M059J (cell line): Measurements from ENCODE around the gene TMPRSS5. TPM values are rescaled to one million over a fixed set of nuclear protein-coding genes. Genes with fewer than 3 reads are reported as not detected.
"Not testable (repeated sequence)": the region's sequence is repeated elsewhere in the genome, so short reads cannot be mapped to it uniquely, and the experiment has no call there.

Experiments used
- DNase-seq: peaks from one replicate; pipeline ENCODE4 v3.0.0-alpha.2; 2012; ENCODE audit warnings: low read depth
- total RNA-seq: library from RNA; depleted of rRNA; stranded (reverse); fragments of >200 nt; shearing (Covaris generic); gene quantifications from 2 replicates; pipeline ENCODE4 v1.2.3, GENCODE V29; 2014; rRNA removed

The TMPRSS5 gene
- 0.12 and 0.67 TPM in 2 replicates for total RNA-seq

- no peak for DNase-seq
Observed at GRCh38 chr11:113705871-113706655, at the start of gene TMPRSS5. TSS of gene TMPRSS5 (minus strand) at chr11:113706308. CDS start at chr11:113706224, 84 bp downstream.

DNA sequence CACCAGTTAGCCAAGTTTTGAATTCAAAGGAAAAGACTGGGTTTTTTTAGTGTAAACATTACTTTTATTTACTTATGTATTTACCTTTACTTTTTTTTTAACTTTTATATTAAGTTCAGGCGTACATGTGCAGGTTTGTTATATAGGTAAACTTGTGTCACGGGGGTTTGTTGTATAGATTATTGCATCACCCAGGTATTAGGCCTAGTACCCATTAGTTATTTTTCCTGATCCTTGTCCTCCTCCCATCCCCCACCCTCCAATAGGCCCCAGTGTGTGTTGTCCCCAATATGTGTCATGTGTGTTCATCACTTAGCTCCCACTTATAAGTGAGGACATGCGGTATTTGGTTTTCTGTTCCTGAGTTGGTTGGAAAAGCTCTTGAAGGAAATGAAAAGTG lies 46.8 kb upstream of the TMPRSS5 start:
- no peak for DNase-seq

DNA sequence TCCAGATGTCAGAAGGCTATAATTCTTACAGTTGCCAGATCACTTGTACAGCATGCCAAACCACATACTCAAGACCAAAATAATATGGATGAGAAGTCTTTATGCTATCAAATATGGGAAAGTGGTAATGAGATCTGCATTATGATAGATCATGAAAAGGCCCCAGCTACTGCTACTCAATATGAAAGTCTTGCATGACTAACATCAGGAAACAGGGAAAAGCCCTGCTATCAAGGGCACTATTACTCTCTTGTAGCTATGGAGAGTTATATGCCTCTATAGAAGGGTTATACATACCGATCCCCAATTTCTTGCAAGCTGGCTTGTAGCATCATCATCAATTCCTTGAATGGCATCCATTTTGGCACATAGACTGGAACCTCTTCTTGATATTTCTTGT lies 30.2 kb upstream of the TMPRSS5 start:
- DNase-seq: no peak

DNA sequence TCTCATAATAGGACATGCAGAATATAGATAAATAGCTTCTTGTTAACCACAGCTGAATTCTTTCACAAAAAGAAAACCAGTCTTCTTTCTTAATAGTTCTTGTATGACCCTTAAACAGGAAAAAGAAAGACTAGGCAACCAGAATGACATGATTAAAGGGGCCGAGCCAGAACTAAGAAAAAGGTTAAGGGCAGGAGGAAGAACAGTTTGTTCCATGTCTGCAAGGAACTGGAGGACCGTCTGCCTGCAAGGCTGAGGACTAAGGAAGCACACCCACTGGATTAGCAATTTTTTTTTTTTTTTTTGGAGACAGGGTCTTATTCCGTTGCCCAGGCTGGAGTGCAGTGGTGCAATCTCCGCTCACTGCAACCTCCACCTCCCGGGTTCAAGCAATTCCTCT lies 26.0 kb upstream of the TMPRSS5 start:
- no peak for DNase-seq

DNA sequence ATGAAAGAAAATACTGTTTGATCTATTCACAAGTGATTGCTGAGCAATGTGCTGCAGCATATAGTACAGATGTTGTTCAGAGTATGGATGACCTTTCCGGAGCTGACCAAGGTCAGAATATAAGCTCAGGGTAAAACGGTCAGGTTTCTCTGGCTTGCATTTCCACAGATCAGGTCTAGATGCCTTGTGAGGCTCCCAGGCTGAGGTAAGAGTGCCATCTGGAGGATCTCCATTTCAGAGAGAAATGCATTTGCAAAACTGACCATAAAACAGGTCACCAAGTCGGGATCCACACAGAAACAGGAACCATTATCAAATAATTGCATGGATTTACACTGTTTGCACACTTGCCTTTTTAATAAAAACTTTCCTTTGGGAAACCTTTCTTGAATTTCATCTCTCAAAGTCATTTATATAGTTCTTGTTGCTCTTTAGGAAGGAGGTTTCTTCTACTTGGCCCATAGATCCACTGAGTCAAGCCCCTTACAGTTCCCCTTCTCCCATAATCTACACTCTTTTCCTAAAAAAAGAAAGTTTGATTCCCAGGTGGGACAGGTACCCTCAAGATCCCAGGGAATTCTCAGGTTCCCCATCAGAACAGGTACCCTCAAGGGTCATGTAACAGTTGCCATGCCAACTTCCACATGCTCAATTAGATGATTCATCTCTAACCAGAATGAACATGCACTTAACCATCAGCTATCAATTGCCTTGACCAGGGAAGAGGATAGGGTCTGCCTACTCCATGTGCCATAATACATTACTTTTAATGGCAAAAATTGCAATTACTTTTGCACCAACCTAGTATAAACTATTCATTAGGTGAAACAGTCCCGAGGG lies 25.0 kb upstream of the TMPRSS5 start:
- DNase-seq: peak; percentile 76

DNA sequence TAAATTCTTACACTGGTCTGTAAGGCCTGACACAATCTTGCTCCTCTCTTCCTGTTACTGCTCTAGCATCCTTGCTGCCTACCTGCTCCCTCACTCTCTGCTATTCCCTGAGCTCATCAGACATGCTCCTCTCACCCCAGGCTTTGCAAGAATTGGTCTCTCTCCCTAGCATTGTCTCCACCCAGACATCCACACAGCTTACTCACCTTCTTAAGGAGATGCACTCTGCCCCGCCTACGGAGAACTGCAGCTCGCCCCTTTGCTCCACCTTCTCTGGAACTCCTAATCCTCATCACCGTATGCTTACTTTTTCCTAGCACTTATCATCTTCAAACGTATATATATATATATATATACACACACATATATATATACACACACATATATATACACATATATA lies 23.3 kb upstream of the TMPRSS5 start:
- DNase-seq: peak; percentile 40

- DNase-seq: no peak
Observed at GRCh38 chr11:113728814-113729213, 22.7 kb upstream of the TMPRSS5 start.

- no peak for DNase-seq
Observed at GRCh38 chr11:113725913-113726312, 19.8 kb upstream of the TMPRSS5 start.

DNA sequence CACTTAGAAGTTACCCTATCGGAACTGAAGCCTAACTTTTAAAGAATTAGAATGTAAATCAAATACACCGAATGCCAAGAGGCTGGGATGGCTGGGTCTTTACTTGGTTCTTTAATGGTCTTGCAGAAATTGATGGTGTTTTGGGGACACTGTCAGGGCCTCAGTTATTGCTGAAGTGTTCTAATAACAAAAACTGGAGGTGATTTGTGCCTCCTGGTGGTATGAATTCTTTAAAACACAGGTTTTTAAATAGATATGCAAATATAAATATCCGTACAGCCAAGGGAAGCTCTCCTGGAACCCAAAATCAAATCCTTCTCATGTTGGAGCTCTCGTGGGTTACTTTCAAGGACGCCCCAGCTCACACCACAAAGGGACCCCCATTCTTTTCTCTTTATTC lies 19.3 kb upstream of the TMPRSS5 start:
- no peak for DNase-seq

DNA sequence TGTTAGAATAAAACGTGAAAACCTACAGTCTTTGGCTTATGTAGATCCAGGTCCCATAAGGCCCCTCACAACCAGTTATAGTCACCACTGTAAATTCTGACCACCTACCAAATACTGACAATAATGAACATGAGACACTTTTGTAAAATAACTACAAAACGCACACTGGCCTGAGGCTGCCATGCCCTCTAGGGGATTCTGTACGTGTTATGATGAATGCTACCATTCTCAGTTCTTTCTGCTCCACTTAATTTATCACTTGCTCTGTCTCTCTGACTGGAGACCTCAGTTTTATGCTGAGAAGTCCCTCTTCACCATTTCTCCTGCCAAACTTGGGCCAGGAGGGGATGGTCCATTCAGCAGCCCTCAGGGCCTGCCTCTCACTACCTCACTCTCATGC lies 18.7 kb upstream of the TMPRSS5 start:
- no peak for DNase-seq

DNA sequence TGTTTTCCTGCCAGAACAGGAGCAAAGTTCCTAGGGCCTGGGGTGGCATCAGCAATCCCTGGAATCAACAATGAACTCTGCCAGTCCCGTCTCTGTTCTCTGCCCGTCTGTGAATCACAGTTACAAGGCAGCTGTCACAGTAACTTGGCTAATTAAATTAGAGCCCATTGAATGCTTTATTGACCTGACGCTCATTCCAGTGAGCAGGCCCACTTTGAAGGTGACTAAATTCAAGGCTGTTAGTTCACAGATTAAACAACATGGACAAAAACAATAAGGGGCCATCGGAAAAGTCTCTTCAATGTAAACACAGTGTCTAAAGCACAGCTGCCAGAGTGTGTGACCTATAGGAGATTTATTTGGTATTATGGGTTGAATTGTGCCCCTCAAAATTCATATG lies 17.7 kb upstream of the TMPRSS5 start:
- no peak for DNase-seq

GRCh38 chr11:113722934-113723333 lies 16.8 kb upstream of the TMPRSS5 start:
- DNase-seq: no peak

- no peak for DNase-seq
Observed at GRCh38 chr11:113722221-113722620, 16.1 kb upstream of the TMPRSS5 start.

DNA sequence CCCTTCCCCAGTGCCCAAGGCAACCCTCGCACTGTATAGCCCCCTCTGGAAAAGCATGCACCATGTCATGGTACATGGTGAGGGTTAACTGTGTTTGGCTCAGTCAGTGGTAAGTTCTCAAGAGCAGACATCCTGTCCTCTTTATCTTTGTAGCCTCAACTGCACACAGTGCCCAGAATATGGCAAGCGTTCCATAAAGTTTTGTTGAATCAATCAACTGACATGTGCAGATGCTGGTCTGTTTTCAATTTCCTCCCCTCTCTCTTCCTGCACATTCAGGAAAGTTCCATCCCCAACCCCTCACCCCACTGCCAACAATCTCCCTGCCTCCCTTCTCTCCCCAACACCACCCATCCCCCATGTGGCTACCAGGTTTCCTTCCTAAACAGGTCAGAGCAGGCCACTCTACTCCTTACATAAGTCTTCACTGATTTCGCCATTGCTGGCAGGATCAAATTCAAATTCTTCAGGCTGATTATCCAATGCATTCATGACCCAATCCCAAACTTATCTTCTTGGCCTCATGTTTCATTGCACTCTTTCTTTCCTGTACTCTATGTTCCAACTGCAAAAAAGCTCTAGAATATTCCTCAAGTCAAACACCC lies 15.5 kb upstream of the TMPRSS5 start:
- DNase-seq: no peak

- DNase-seq: not testable (repeated sequence)
Observed at GRCh38 chr11:113720478-113720877, 14.4 kb upstream of the TMPRSS5 start.

- DNase-seq: no peak
Observed at GRCh38 chr11:113715882-113716625, 9.9 kb upstream of the TMPRSS5 start.

- DNase-seq: no peak
Observed at GRCh38 chr11:113715273-113715672, 9.2 kb upstream of the TMPRSS5 start.

- no peak for DNase-seq
Observed at GRCh38 chr11:113710989-113711388, 4.9 kb upstream of the TMPRSS5 start.

DNA sequence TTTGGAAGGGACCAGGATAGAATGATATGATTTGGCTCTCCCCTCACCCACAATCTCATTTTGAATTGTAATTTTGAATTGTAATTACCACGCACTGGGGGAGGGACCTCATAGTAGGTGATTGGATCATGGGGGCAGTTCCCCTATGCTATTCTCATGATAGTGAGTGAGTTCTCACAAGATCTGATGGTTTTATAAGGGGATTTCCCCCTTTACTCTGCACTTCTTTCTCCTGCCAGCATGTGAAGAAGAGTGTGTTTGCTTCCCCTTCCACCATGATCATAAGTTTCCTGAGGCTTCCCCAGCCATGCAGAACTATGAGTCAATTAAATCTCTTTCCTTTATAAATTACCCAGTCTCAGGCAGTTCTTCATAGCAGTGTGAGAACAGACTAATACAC lies 2.6 kb downstream of the TMPRSS5 start:
- not testable (repeated sequence) for DNase-seq

DNA sequence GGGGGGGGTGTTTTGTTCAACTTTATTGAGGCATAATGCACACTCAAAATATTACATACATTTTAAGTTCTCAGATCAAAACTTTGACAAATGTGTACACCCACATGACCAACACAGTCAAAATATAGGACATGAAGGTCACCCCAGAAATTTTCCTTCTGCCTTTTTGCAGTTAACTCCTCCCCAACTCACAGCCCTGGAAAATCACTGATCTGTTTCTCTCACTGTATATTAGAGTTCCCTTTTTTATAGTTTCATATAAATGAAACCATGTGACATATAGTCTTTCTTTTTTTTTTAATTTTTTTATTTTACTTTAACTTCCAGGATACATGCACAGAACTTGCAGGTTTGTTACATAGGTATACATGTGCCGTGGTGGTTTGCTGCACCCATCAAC lies 4.6 kb downstream of the TMPRSS5 start:
- DNase-seq: no peak

DNA sequence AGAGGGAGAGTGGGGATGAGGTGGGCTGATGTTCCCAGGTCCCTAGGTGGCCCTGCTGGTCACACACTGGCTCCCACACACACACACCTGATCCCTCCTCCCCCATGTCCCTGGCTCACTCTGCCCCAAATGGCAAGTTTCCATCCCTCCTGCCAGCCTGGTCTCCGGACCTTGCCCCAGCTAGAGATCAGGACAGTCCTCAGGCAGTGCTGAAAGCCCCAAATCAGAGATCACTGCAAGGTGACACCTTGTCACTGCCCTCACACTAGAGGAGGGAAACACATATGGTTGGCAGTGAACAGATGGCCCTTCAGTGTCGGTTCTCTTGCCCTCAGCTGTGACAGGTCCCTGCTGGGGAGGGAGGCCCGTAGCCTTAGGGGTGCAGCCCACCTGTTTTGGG lies 7.6 kb downstream of the TMPRSS5 start:
- DNase-seq: no peak
